ENCODE data around the gene PCDHGB5.
"Not testable (repeated sequence)": the region's sequence is repeated elsewhere in the genome, so short reads cannot be mapped to it uniquely, and the experiment has no call there.

Gene PCDHGB5

GRCh38 chr5:141412854-141413539, 15.2 kb downstream of the PCDHGB5 start, which contains the start of gene PCDHGA10:
Gene PCDHGA10, plus strand, starts transcription at chr5:141412987. Its CDS starts 189 bp downstream, at chr5:141413176.
- no peak for DNase-seq

- no peak for DNase-seq
Measured at GRCh38 chr5:141413540-141414069, 15.9 kb downstream of the PCDHGB5 start.

GRCh38 chr5:141414548-141415274, 17.0 kb downstream of the PCDHGB5 start:
- DNase-seq, result not testable (repeated sequence)

GRCh38 chr5:141415275-141415618, 17.5 kb downstream of the PCDHGB5 start:
- DNase-seq, result not testable (repeated sequence)

GRCh38 chr5:141417494-141418172, 19.9 kb downstream of the PCDHGB5 start, which contains the start of gene PCDHGB7:
Gene PCDHGB7, plus strand, starts transcription at chr5:141417677. Its CDS starts 183 bp downstream, at chr5:141417860.
- peak; percentile 12 for DNase-seq

GRCh38 chr5:141419074-141419880, 21.5 kb downstream of the PCDHGB5 start:
- DNase-seq, result no peak

GRCh38 chr5:141420855-141421488, 23.2 kb downstream of the PCDHGB5 start, which contains the start of gene PCDHGA11:
Gene PCDHGA11, plus strand, starts transcription at chr5:141421051. Its CDS starts 177 bp downstream, at chr5:141421228.
- no peak for DNase-seq

GRCh38 chr5:141421489-141421855, 23.7 kb downstream of the PCDHGB5 start:
- no peak for DNase-seq

GRCh38 chr5:141422742-141423291, 25.1 kb downstream of the PCDHGB5 start:
- DNase-seq, result no peak

GRCh38 chr5:141427783-141428426, 30.2 kb downstream of the PCDHGB5 start:
- DNase-seq, result no peak

- DNase-seq, result no peak
Measured at GRCh38 chr5:141430332-141431113, 32.8 kb downstream of the PCDHGB5 start, which contains the start of gene PCDHGA12. Gene PCDHGA12, plus strand, starts transcription at chr5:141430507. Its CDS starts 253 bp downstream, at chr5:141430760.

- DNase-seq, result no peak
Measured at GRCh38 chr5:141431286-141431685, 33.5 kb downstream of the PCDHGB5 start.

- not testable (repeated sequence) for DNase-seq
Measured at GRCh38 chr5:141432308-141432707, 34.6 kb downstream of the PCDHGB5 start.

- not testable (repeated sequence) for DNase-seq
Measured at GRCh38 chr5:141432726-141433125, 35.0 kb downstream of the PCDHGB5 start.

- DNase-seq, result no peak
Measured at GRCh38 chr5:141434006-141434405, 36.3 kb downstream of the PCDHGB5 start.

- no peak for DNase-seq
Measured at GRCh38 chr5:141437221-141437620, 39.5 kb downstream of the PCDHGB5 start.

GRCh38 chr5:141439411-141440141, 41.8 kb downstream of the PCDHGB5 start:
- DNase-seq, result no peak

GRCh38 chr5:141440341-141440740, 42.6 kb downstream of the PCDHGB5 start:
- DNase-seq, result no peak

GRCh38 chr5:141441571-141442170, 43.9 kb downstream of the PCDHGB5 start:
- DNase-seq, result no peak

All from NCI-H524 treated with DMSO at 0.1 percent for 48 hours (cell line).